IMR-90 (cell line): ENCODE data around the gene NLRX1. TPM values are rescaled to one million over a fixed set of nuclear protein-coding genes. Genes with fewer than 3 reads are reported as not detected.

ENCODE experiments used
- ATAC-seq: fragments of 200-7000 bp; cut with Tn5 transposase; 2 replicates; pipeline ENCODE4 v1.9.1; 2020; ENCODE audit warnings: low read depth, mild to moderate bottlenecking, moderate library complexity
- BruUV-seq: library from RNA; stranded (reverse); fragments of 400-500 nt; replicated peaks from 2 replicates; lab custom pipeline; 2021; lab: Mats Ljungman, UMichigan
- CTCF ChIA-PET: fragments of 300-600 bp; formaldehyde crosslinking; extraction: SDS; loops from one replicate; lab custom pipeline; 2021; ENCODE audit warnings: antibody characterized with exemption; lab: Yijun Ruan, JAX
- POLR2A ChIA-PET: fragments of 300-600 bp; sonication (Branson Sonifier 250); formaldehyde crosslinking; loops from one replicate; lab custom pipeline; 2022; ENCODE audit warnings: antibody characterized with exemption; ENCODE audit not compliant: unreplicated experiment; lab: Charles Lee
- DNase-seq: peaks from one replicate; pipeline ENCODE4 v3.0.0; 2013
- H2AFZ ChIP-seq: replicated peaks from 2 replicates; pipeline ENCODE3; 2013; ENCODE audit warnings: low read length, mild to moderate bottlenecking; ENCODE audit not compliant: poor library complexity
- H2AK5ac ChIP-seq: 2 replicates; pipeline ENCODE4 v1.6.1; 2013; ENCODE audit warnings: low read depth, low read length, inconsistent platforms
- H2AK9ac ChIP-seq: replicated peaks from 2 replicates; pipeline ENCODE3; 2013; ENCODE audit warnings: mild to moderate bottlenecking, low read depth, low read length, moderate library complexity; ENCODE audit not compliant: poor library complexity
- H2BK120ac ChIP-seq: 2 replicates; pipeline ENCODE4 v1.6.1; 2013; ENCODE audit warnings: low read depth, low read length, inconsistent platforms
- H2BK15ac ChIP-seq: 3 replicates; pipeline ENCODE4 v1.6.1; 2013; ENCODE audit warnings: low read depth, low read length, inconsistent platforms
- H2BK20ac ChIP-seq: 2 replicates; pipeline ENCODE4 v1.6.1; 2013; ENCODE audit warnings: low read depth, mild to moderate bottlenecking, inconsistent platforms, low read length, moderate library complexity
- H2BK5ac ChIP-seq: 2 replicates; pipeline ENCODE4 v1.6.1; 2013; ENCODE audit warnings: mild to moderate bottlenecking, low read depth, low read length, inconsistent platforms; ENCODE audit not compliant: poor library complexity, severe bottlenecking
- H3K14ac ChIP-seq: replicated peaks from 2 replicates; pipeline ENCODE4 v1.6.1; 2013; ENCODE audit warnings: low read depth, low read length, inconsistent platforms
- H3K18ac ChIP-seq: 2 replicates; pipeline ENCODE4 v1.6.1; 2013; ENCODE audit warnings: low read depth, low read length, control low read depth
- H3K23ac ChIP-seq: 2 replicates; pipeline ENCODE4 v1.6.1; 2013; ENCODE audit warnings: low read depth, low read length, inconsistent platforms
- H3K27ac ChIP-seq: 2 replicates; pipeline ENCODE4 v1.5.1; 2013; ENCODE audit warnings: mild to moderate bottlenecking, control low read depth, low read length; ENCODE audit not compliant: insufficient read depth
- H3K27me3 ChIP-seq: 2 replicates; pipeline ENCODE4 v1.6.1; 2013; ENCODE audit warnings: low read length; ENCODE audit not compliant: control insufficient read depth, insufficient read depth
- H3K36me3 ChIP-seq: 2 replicates; pipeline ENCODE4 v1.6.1; 2013; ENCODE audit warnings: low read length, mixed read lengths; ENCODE audit not compliant: control insufficient read depth, insufficient read depth
- H3K4ac ChIP-seq: 2 replicates; pipeline ENCODE4 v1.6.1; 2013; ENCODE audit warnings: low read depth, low read length, inconsistent platforms
- H3K4me1 ChIP-seq: 2 replicates; pipeline ENCODE4 v1.6.1; 2013; ENCODE audit warnings: low read length, mixed read lengths; ENCODE audit not compliant: control insufficient read depth, insufficient read depth
- H3K4me2 ChIP-seq: 2 replicates; pipeline ENCODE4 v1.6.1; 2013; ENCODE audit warnings: low read depth, mild to moderate bottlenecking, control low read depth, low read length, moderate library complexity
- H3K4me3 ChIP-seq: 2 replicates; pipeline ENCODE4 v1.5.1; 2013; ENCODE audit warnings: low read depth, mild to moderate bottlenecking, control low read depth, low read length, moderate library complexity; ENCODE audit not compliant: insufficient read depth
- H3K56ac ChIP-seq: 2 replicates; pipeline ENCODE4 v1.6.1; 2013; ENCODE audit warnings: low read length, inconsistent platforms; ENCODE audit not compliant: insufficient read depth; ENCODE audit errors: extremely low read depth
- H3K79me1 ChIP-seq, 2 experiments: 2 replicates each; pipeline ENCODE4 v1.6.1; 2013; ENCODE audit warnings: low read length in 2 of 2, inconsistent platforms in 1 of 2, low read depth in 1 of 2
- H3K9ac ChIP-seq: 2 replicates; pipeline ENCODE4 v1.6.1; 2013; ENCODE audit warnings: low read depth, low read length, control low read depth
- H3K9me1 ChIP-seq: 2 replicates; pipeline ENCODE4 v1.6.1; 2013; ENCODE audit warnings: low read length, inconsistent platforms; ENCODE audit not compliant: insufficient read depth
- H3K9me3 ChIP-seq: 2 replicates; pipeline ENCODE4 v1.6.1; 2013; ENCODE audit warnings: low read length; ENCODE audit not compliant: control insufficient read depth, insufficient read depth
- H4K20me1 ChIP-seq: 2 replicates; pipeline ENCODE4 v1.6.1; 2013; ENCODE audit warnings: low read length, inconsistent platforms; ENCODE audit not compliant: insufficient read depth
- H4K5ac ChIP-seq: 2 replicates; pipeline ENCODE4 v1.6.1; 2013; ENCODE audit warnings: mild to moderate bottlenecking, low read depth, low read length, control low read depth
- H4K8ac ChIP-seq, 2 experiments: 2 replicates each; pipeline ENCODE4 v1.6.1; 2013; ENCODE audit warnings: low read depth in 2 of 2, low read length in 2 of 2, control low read depth in 1 of 2, inconsistent platforms in 1 of 2
- H4K91ac ChIP-seq: 2 replicates; pipeline ENCODE4 v1.6.1; 2013; ENCODE audit warnings: low read depth, low read length, inconsistent platforms; ENCODE audit not compliant: insufficient read depth
- BHLHE40 ChIP-seq: fragments of 150-350 bp; IDR thresholded peaks from 2 replicates; pipeline ENCODE4 v1.6.1; 2016; ENCODE audit warnings: mild to moderate bottlenecking, low read depth, low read length
- MAFK ChIP-seq: IDR thresholded peaks from 2 replicates; pipeline ENCODE4 v1.6.1; 2012; ENCODE audit warnings: low read depth, low read length, improper control_type of control experiment
- MXI1 ChIP-seq: IDR thresholded peaks from 2 replicates; pipeline ENCODE4 v1.6.1; 2012; ENCODE audit warnings: low read depth, mild to moderate bottlenecking, low read length, moderate library complexity, borderline replicate concordance
- POLR2A ChIP-seq: IDR thresholded peaks from 2 replicates; pipeline ENCODE4 v1.6.1; 2012; ENCODE audit warnings: mild to moderate bottlenecking, low read depth, low read length
- RFX5 ChIP-seq: IDR thresholded peaks from 2 replicates; pipeline ENCODE4 v1.8.0; 2012; ENCODE audit warnings: low read depth, mild to moderate bottlenecking, low read length, moderate library complexity
- USF2 ChIP-seq: fragments of 150-350 bp; IDR thresholded peaks from 2 replicates; pipeline ENCODE4 v1.6.1; 2017; ENCODE audit warnings: mild to moderate bottlenecking, antibody characterized with exemption, low read length, low read depth
- WGBS, 2 experiments: methylation state at CpG; one replicate each; pipeline versions ENCODE4 v1.1.5 to v1.1.7; 2013; ENCODE audit warnings: missing lambda C conversion rate in 2 of 2; ENCODE audit not compliant: insufficient read length in 1 of 2; ENCODE audit errors: extremely low coverage in 2 of 2; 5-methylcytosine and 5-hydroxymethylcytosine counted together
- dilution Hi-C: fragments of 300-500 bp; cut with HindIII; formaldehyde crosslinking; loops from one replicate; pipeline ENCODE4 v1.14.3; 2018; ENCODE audit warnings: low sequenced_read_pairs; ENCODE audit not compliant: unreplicated experiment
- in situ Hi-C: fragments of 300-500 bp; cut with MboI; formaldehyde crosslinking; loops from 3 replicates; pipeline ENCODE4 v1.14.3; 2019; ENCODE audit warnings: low sequenced_read_pairs, inconsistent platforms, mixed read lengths
- intact Hi-C: fragments of 100-400 bp; cut with micrococcal nuclease; formaldehyde crosslinking; loops from 2 replicates; pipeline ENCODE4 v1.10.0; 2022
- polyA plus RNA-seq, 3 experiments: library from polyadenylated mRNA; depleted of rRNA; stranded (reverse); fragments of >200 nt; gene quantifications; 2 replicates each; pipeline ENCODE4 v1.2.3, GENCODE V29; 2012; ENCODE audit warnings: low replicate concordance in 1 of 3
- total RNA-seq: library from RNA; depleted of rRNA; stranded (reverse); fragments of >200 nt; gene quantifications from 2 replicates; pipeline ENCODE4 v1.2.3, GENCODE V29; 2012

The NLRX1 gene
- total and polyA plus RNA-seq, 2 of the 4 experiments (the other 2 are of a cell fraction): 3.0 to 4.9 TPM

GRCh38 chr11:119179342-119179741, 10.8 kb downstream of the NLRX1 start:
- no peaks in the 10 kb centered on the region for H3K79me1 ChIP-seq
- ChIA-PET CTCF (no interaction called here), POLR2A (no interaction called here)
- H2AK9ac ChIP-seq: no peak overlapping the region
- H3K18ac ChIP-seq: no peak overlapping the region
- no peak for DNase-seq
- H2BK5ac ChIP-seq: no peak overlapping the region
- H3K4me2 ChIP-seq: no peak overlapping the region
- no peak overlapping the region for H3K27ac ChIP-seq
- in situ Hi-C loops (no loop called here), dilution Hi-C loops (no loop called here), intact Hi-C loops (no loop called here)
- BruUV-seq: no TSS peak
- 0 out of 4 replicates have a peak overlapping the region, but pooled peaks of 1 of the 2 experiments have one; percentile 79 for H4K8ac ChIP-seq
- no peak overlapping the region for H3K4ac ChIP-seq
- peaks cover 13% of the 10 kb centered on the region; the same call in 1 of the 2 replicates for H3K36me3 ChIP-seq
- H4K20me1 ChIP-seq: no peaks in the 10 kb centered on the region
- no peak overlapping the region for H2BK15ac ChIP-seq
- peaks cover 5% of the 10 kb centered on the region for H3K4me1 ChIP-seq
- H3K9me1 ChIP-seq: peaks cover 15% of the 10 kb centered on the region
- no peak overlapping the region for H3K14ac ChIP-seq
- H3K4me3 ChIP-seq: no peak overlapping the region
- no peak for ATAC-seq
- no peaks in the 10 kb centered on the region for H3K9me3 ChIP-seq
- H2AK5ac ChIP-seq: no peak overlapping the region
- no peak overlapping the region for H3K23ac ChIP-seq
- H3K56ac ChIP-seq: no peak overlapping the region
- H4K5ac ChIP-seq: no peak overlapping the region
- H2BK20ac ChIP-seq: no peak overlapping the region
- no peak overlapping the region for H3K9ac ChIP-seq
- no peaks in the 10 kb centered on the region for H3K27me3 ChIP-seq
- no peak overlapping the region for H2BK120ac ChIP-seq
- H4K91ac ChIP-seq: no peak overlapping the region
- no peak overlapping the region for H2AFZ ChIP-seq
- 90% methylated on average over 2 of the region's 6 CpGs; no CpG with 5 or more reads in 1 of the 2 experiments for WGBS, 2 experiments
- TF ChIP-seq BHLHE40 (no peak), USF2 (no peak), MAFK (no peak), MXI1 (no peak), RFX5 (no peak), POLR2A (no peak)
